Mammary epithelial cell (primary cell): ENCODE data around the gene EDN3.

Experiments used
- EZH2 ChIP-seq: IDR thresholded peaks from 2 replicates; pipeline ENCODE4 v1.6.1; 2012; ENCODE audit warnings: low read length, inconsistent platforms, borderline replicate concordance
- TF ChIP-seq, protein P1 (sequence below), 2 donors: IDR thresholded peaks in 1 of 2; conservative IDR thresholded peaks in 1 of 2; 2 replicates each; pipeline ENCODE4 v1.5.1; 2011 to 2012; ENCODE audit warnings: inconsistent platforms in 2 of 2, low read length in 2 of 2, mild to moderate bottlenecking in 2 of 2, control low read depth in 1 of 2, low read depth in 1 of 2; ENCODE audit not compliant: insufficient read depth in 1 of 2; ENCODE audit errors: extremely low read depth in 1 of 2

DNA sequence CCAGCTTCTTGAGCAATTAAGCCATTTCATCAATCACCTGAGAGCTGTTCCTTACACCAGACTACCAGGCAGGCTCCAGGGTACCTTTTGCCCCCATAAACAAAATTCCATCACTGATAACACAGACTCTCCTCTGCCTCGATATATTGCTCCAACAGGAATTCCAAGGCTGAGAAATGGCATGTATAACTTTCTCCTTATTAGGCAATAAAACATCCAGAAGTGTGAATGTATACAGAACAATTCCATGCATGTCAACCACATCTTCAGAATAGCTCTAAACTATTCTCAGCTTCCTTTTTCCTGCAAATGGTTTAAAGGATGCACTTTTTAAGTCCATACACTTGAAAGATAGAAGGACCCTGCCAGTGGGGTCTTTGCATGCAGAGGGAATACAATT is 73.8 kb downstream of the EDN3 start:
- TF ChIP-seq, protein P1, sequence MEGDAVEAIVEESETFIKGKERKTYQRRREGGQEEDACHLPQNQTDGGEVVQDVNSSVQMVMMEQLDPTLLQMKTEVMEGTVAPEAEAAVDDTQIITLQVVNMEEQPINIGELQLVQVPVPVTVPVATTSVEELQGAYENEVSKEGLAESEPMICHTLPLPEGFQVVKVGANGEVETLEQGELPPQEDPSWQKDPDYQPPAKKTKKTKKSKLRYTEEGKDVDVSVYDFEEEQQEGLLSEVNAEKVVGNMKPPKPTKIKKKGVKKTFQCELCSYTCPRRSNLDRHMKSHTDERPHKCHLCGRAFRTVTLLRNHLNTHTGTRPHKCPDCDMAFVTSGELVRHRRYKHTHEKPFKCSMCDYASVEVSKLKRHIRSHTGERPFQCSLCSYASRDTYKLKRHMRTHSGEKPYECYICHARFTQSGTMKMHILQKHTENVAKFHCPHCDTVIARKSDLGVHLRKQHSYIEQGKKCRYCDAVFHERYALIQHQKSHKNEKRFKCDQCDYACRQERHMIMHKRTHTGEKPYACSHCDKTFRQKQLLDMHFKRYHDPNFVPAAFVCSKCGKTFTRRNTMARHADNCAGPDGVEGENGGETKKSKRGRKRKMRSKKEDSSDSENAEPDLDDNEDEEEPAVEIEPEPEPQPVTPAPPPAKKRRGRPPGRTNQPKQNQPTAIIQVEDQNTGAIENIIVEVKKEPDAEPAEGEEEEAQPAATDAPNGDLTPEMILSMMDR (conservative IDR thresholded peaks at IDR 0.05 in 1 of 2, IDR thresholded peaks at IDR 0.05 in 1 of 2; ENCODE audit: extremely low read depth in 1 of 2, insufficient read depth in 1 of 2, low read depth in 1 of 2, low read length in 2 of 2), result no peak
- no peak for TF ChIP-seq EZH2
